Testis (tissue), 3 donors: ENCODE results near the gene CACNA1C. TPM values are rescaled to one million over a fixed set of nuclear protein-coding genes. Genes with fewer than 3 reads are reported as not detected.

Experiments
- DNase-seq: peaks from one replicate; pipeline ENCODE4 v3.0.0-alpha.2; 2019
- H3K27ac ChIP-seq, 2 donors: fragments of 200-600 bp; sonication (generic); one replicate each; pipeline ENCODE4 v1.5.1; 2019
- H3K27me3 ChIP-seq: fragments of 200-600 bp; sonication (generic); one replicate; pipeline ENCODE4 v1.5.1; 2019
- H3K36me3 ChIP-seq: fragments of 200-600 bp; sonication (generic); one replicate; pipeline ENCODE4 v1.5.1; 2017; ENCODE audit warnings: low read depth; ENCODE audit errors: missing control alignments
- H3K4me1 ChIP-seq: fragments of 200-600 bp; sonication (generic); one replicate; pipeline ENCODE4 v1.5.1; 2019
- H3K4me3 ChIP-seq, 2 donors: fragments of 200-600 bp; sonication (generic); one replicate each; pipeline ENCODE4 v1.5.1; 2017 to 2019
- H3K9me3 ChIP-seq: fragments of 200-600 bp; sonication (generic); one replicate; pipeline ENCODE4 v1.5.1; 2017
- CTCF ChIP-seq, 3 experiments: fragments of 450-650 bp in 2 of 3; fragments of 200-600 bp in 1 of 3; sonication (generic) in 1 of 3; IDR thresholded peaks; one replicate each; pipeline ENCODE4 v1.5.1; 2016 to 2019; ENCODE audit warnings: antibody characterized with exemption in 3 of 3, mild to moderate bottlenecking in 2 of 3, moderate library complexity in 1 of 3
- POLR2A ChIP-seq: fragments of 450-650 bp; IDR thresholded peaks from one replicate; pipeline ENCODE4 v1.6.1; 2017; ENCODE audit warnings: antibody characterized with exemption, mild to moderate bottlenecking, moderate library complexity
- WGBS, 2 donors: methylation state at CpG; one replicate each; pipeline ENCODE4 v1.1.5; 2018; 5-methylcytosine and 5-hydroxymethylcytosine counted together
- intact Hi-C: fragments of 100-400 bp; cut with DNase I; formaldehyde crosslinking; loops from one replicate; pipeline ENCODE4 v1.15.1; 2023; ENCODE audit warnings: low total_unique reads
- polyA plus RNA-seq: library from polyadenylated mRNA; stranded (reverse); fragments of 350-450 nt; fragmentation: Illumina TruSeq; extraction: RNeasy Lipid Tissue Mini Kit (QIAGEN cat#74804); gene quantifications from one replicate; pipeline ENCODE4 v1.2.3, GENCODE V29; 2014; ENCODE audit warnings: low read depth, low replicate concordance; ENCODE audit not compliant: insufficient read depth
- total RNA-seq, 2 donors: library from RNA; depleted of rRNA; stranded (reverse); fragments of >200 nt; gene quantifications; one replicate each; pipeline ENCODE4 v1.2.3, GENCODE V29; 2016

The CACNA1C gene
- total and polyA plus RNA-seq, 3 donors from 2014 or later: 20.3 to 36.8 (median 32.0) TPM

GRCh38 chr12:2640709-2641108 is 587.9 kb downstream of the CACNA1C start:
- Histone ChIP-seq H3K4me1 (peaks cover 4% of the 10 kb centered on the region), H3K27ac (no peak overlapping the region), H3K36me3 (no peaks in the 10 kb centered on the region), H3K9me3 (no peaks in the 10 kb centered on the region), H3K27me3 (no peaks in the 10 kb centered on the region), H3K4me3 (no peak overlapping the region)
- no peak for TF ChIP-seq CTCF (IDR thresholded peaks at IDR 0.05)
- no peak for TF ChIP-seq POLR2A
- DNase-seq: no peak
- 56 to 59% methylated on average over 6 of the region's 6 CpGs for WGBS, 2 donors
- intact Hi-C loops: no loop called here

GRCh38 chr12:2641207-2641606 is 588.4 kb downstream of the CACNA1C start:
- Histone ChIP-seq H3K36me3 (no peaks in the 10 kb centered on the region), H3K27ac (no peak overlapping the region), H3K27me3 (no peaks in the 10 kb centered on the region), H3K4me3 (no peak overlapping the region), H3K4me1 (peaks cover 4% of the 10 kb centered on the region), H3K9me3 (no peaks in the 10 kb centered on the region)
- 73 to 80% methylated on average over 6 of the region's 6 CpGs for WGBS, 2 donors
- TF ChIP-seq POLR2A: no peak
- TF ChIP-seq CTCF (IDR thresholded peaks at IDR 0.05): no peak
- no peak for DNase-seq
- intact Hi-C loops: no loop called here

GRCh38 chr12:2641761-2642160 is 589.0 kb downstream of the CACNA1C start:
- TF ChIP-seq POLR2A (no peak), CTCF (IDR thresholded peaks at IDR 0.05) (no peak)
- DNase-seq: no peak
- Histone ChIP-seq H3K27ac (no peak overlapping the region), H3K9me3 (no peaks in the 10 kb centered on the region), H3K27me3 (no peaks in the 10 kb centered on the region), H3K4me3 (no peak overlapping the region), H3K36me3 (no peaks in the 10 kb centered on the region), H3K4me1 (peaks cover 4% of the 10 kb centered on the region)
- intact Hi-C loops: no loop called here
- 81% methylated on average over 6 of the region's 6 CpGs for WGBS, 2 donors

- Histone ChIP-seq H3K9me3 (no peaks in the 10 kb centered on the region), H3K27me3 (no peaks in the 10 kb centered on the region), H3K4me3 (no peak overlapping the region), H3K27ac (no peak overlapping the region), H3K36me3 (no peaks in the 10 kb centered on the region), H3K4me1 (peaks cover 4% of the 10 kb centered on the region)
- intact Hi-C loops: no loop called here
- no peak for TF ChIP-seq CTCF (IDR thresholded peaks at IDR 0.05)
- no peak for TF ChIP-seq POLR2A
- DNase-seq: no peak
- WGBS, 2 donors: 84 to 85% methylated on average over 10 of the region's 10 CpGs
These were observed 589.5 kb downstream of the CACNA1C start for GRCh38 chr12:2642176-2642892.

GRCh38 chr12:2642896-2643425 is 590.2 kb downstream of the CACNA1C start:
- no peaks in the 10 kb centered on the region for H3K36me3 ChIP-seq
- no peak for DNase-seq
- WGBS, 2 donors: 85 to 92% methylated on average over 7 of the region's 7 CpGs
- H3K4me3 ChIP-seq: no peak overlapping the region
- H3K27me3 ChIP-seq: no peaks in the 10 kb centered on the region
- TF ChIP-seq CTCF (IDR thresholded peaks at IDR 0.05) (no peak), POLR2A (no peak)
- H3K4me1 ChIP-seq: peaks cover 4% of the 10 kb centered on the region
- no peak overlapping the region for H3K27ac ChIP-seq
- no peaks in the 10 kb centered on the region for H3K9me3 ChIP-seq
- intact Hi-C loops: no loop called here
